ENCODE measurements around the gene RNU1-4.
"Not testable (repeated sequence)": the region's sequence is repeated elsewhere in the genome, so short reads cannot be mapped to it uniquely, and the experiment has no call there.

RNU1-4 gene

GRCh38 chr1:16732254-16732896, 7.9 kb upstream of the RNU1-4 start:
- not testable (repeated sequence) for DNase-seq

DNA sequence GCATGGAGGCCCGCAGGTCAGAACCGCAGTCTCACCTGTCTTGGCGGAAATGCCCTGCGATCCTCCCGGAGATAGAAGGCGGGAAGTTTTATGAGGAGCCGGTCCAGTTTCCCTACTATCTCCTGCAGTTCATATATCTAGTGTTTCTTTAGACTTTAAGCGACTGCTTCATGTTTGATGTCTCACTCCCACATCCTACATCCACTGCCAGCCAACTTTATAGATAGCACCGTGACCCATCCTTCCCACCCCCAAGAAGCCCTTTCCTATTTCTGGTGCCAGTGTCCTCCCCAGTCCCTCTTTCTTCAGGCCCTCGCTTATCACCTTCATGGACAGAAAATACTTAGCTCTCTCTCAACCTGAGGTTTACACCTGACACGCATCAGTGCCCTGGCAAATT, 914 bp downstream of the RNU1-4 start:
- DNase-seq = not testable (repeated sequence)

DNA sequence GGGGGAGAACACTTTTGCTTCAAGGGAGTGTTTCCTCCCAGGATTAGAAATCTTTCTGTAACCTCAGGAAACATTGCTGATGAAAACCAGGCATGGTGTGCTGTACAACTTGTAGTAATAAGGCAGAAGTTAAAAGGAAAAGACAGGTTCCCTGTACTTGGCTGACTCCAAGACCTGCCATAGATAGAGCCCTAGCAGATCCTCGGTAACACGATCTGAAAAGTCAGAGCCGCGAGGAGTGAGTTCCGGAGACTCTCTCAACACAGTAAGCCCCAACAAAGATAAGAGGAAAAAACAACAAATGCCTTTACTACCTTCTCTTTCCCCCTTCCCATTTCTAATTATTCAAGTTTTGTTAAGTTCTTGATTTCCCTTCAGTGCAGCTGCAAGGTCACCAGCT, 7.3 kb downstream of the RNU1-4 start:
- DNase-seq = not testable (repeated sequence)

GRCh38 chr1:16748710-16749109, 8.4 kb downstream of the RNU1-4 start:
- DNase-seq = not testable (repeated sequence)

- not testable (repeated sequence) for DNase-seq
Measured at GRCh38 chr1:16749910-16750888, 9.9 kb downstream of the RNU1-4 start.

DNA sequence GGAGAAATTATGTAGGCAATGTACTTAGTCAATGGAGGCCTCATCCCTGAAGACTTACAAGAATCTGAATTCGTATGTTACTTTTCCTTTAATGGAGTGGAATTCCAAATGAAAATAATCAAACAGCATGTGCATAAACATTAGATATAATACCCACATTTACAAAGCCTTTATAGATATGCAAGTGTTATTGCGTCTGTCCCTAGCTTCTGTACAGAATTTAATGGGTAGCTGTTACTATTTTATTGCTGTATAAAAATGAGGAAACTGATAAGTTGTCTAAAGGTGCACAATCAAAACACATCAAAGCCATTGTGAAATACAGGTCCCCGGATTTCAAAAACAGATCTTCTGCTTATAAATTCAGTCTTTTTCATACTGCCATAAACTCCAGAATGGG, 12.5 kb downstream of the RNU1-4 start:
- not testable (repeated sequence) for DNase-seq

GRCh38 chr1:16755385-16755784, 15.1 kb downstream of the RNU1-4 start:
- DNase-seq = not testable (repeated sequence)

DNA sequence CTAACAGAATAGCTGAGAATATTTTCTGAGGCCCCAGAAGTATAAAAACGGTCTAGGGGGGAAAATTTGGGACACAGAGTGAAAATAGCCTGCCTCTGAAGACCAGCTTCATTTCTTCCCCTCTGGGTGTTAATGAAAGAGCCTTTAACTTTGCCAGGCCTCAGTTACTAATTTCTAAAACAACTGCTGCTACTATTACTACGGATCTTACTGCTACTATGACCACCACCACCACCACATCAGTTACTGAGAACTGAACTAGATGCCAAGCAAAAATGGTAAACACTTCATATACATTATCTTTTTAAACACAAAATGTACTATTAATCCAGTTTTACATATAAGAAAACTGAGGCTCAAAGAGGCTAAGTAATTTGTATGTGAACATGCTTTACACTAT, 15.6 kb downstream of the RNU1-4 start:
- not testable (repeated sequence) for DNase-seq

GRCh38 chr1:16757574-16757973, 17.3 kb downstream of the RNU1-4 start:
- DNase-seq = not testable (repeated sequence)

GRCh38 chr1:16758060-16758459, 17.7 kb downstream of the RNU1-4 start:
- not testable (repeated sequence) for DNase-seq

- not testable (repeated sequence) for DNase-seq
Measured at GRCh38 chr1:16759041-16759493, 18.8 kb downstream of the RNU1-4 start.

DNA sequence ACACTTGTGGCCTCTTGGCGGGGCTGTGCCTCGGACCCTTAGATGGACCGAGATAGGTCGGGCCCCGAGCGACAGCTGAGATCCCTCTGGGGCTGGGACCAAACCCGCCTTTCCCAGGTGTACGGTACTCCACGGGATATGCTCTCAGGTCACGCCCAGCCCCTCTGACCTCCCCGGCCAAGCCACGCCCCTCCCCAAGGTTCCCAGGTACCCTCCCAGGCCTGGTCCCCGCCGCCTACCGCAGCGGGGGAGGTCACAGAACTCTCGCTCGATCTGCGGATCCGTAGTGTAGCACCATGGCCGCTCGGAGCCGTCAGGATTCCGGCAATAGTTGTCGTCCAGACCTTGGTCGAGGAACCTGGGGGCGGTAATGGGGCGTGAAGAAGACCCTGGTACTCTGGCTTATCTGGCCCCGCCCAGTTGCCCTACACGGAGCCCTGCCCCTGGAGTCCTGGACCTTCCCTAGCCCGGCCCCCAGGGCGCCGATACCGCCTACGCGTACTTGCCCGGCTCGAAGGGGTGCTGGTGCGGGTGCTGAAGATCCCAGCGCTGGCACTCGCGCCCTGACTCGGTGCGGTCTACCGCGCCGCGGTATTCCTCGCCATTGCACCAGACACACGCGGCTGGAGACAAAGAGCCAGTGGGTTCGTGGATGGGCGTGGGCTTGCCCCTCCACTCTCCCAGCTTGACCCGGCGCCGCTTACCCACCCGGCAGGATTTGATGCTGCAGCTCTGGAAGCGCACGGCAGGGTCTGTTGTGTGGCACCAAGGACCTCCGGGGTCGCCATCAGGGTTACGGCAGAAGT, 19.5 kb downstream of the RNU1-4 start:
- not testable (repeated sequence) for DNase-seq

GRCh38 chr1:16760456-16760765, 20.1 kb downstream of the RNU1-4 start:
- DNase-seq = not testable (repeated sequence)

- not testable (repeated sequence) for DNase-seq
Measured at GRCh38 chr1:16760801-16761200, 20.5 kb downstream of the RNU1-4 start.

DNA sequence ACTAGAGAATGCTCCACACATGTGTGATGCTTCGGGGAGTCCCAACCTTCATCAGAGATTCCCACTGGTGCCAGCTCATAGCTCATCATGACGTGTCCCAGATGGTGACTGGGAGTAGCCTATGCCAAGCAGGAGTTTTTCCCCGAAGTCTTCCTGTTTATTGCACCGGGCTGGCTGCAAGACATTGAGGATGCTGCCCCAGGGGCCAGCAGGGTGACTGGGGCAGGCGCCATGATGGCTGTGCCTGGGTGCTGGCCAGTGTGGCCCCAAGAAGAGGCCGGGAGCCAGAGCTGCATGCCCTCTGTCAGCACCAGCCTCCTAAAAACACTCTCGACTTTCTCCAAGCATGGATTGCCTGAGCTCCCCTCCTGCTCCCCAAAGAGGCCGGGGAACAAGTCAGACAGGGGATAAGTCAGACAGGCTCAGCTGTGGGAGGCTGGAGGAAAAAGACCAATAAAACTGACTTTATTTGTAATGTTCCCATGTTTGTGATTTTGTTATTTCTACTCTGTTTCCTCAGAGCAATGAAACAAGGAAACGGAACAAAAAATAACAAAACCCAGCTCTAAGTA, 24.0 kb downstream of the RNU1-4 start:
- not testable (repeated sequence) for DNase-seq

- DNase-seq = not testable (repeated sequence)
Measured at GRCh38 chr1:16764820-16765655, 24.7 kb downstream of the RNU1-4 start.

- not testable (repeated sequence) for DNase-seq
Measured at GRCh38 chr1:16765731-16766605, 25.7 kb downstream of the RNU1-4 start.

DNA sequence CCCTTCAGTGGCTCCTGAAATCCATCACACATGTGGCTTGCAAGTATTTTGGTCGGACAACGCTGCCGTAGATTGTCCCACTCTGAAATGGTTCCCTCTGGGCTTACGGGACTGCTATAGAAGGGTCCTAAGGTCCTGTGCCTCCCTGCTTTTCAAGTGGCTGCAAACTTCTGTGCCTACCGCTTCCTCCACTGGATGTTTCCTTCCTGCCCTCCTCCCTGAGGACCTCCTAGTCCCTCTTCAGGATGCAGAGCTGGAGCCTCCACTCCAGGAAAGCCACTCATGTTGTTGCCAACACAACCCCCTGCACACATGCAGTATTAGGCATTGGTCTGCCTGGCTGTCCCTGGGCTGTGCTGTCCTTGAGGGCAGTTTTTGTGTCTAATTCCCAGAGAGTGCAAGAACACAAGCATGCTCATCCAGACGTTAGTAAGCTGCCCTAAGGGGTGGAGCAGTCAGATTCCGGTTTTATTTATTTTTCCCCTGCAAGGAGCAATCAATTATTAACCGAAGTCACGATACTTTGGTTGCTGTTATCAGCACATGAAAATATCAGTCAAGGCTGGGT, 26.5 kb downstream of the RNU1-4 start:
- not testable (repeated sequence) for DNase-seq

DNA sequence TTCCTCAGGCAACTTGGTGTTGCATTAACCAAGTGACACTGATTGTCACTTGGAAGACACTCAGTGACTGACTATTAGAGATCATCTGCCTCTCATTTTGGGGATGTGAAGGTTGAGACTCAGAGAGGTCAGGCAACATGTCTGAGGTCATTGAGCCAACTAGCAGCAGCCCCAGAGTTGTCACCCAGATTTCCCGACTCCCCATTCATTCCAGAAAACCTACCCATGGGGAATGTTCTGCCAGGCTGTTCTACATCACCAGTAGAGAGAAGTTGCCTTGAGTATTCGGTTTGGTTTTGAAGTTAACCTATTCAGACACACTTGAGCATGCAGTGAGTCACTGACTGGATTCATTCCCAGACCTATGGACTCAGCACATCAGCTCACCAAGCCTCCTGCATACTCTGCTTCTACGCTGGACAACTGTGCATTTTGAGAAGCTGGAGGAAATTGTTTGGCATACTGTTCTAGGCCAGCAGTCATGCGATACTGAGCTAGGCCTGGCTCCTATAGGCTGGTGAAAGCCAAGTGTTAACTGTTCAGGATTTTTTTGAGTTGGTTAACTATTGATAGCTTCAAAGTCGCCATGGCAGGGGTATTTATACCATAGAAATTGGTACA, 29.9 kb downstream of the RNU1-4 start:
- DNase-seq = not testable (repeated sequence)
